Pancreas (tissue), 10 donors: ENCODE data around the gene CSMD2. TPM values are rescaled to one million over a fixed set of nuclear protein-coding genes. Genes with fewer than 3 reads are reported as not detected.

ENCODE experiments used
- ATAC-seq, 4 donors: fragments of 200-7000 bp; cut with Tn5 transposase; one replicate each; pipeline versions ENCODE4 v1.8.0 to v1.9.1; 2020; ENCODE audit warnings: mild to moderate bottlenecking in 4 of 4, moderate library complexity in 4 of 4
- DNase-seq, 6 donors: peaks; one replicate each; pipeline ENCODE4 v3.0.0-alpha.2; 2020
- FAIRE-seq: peaks from 2 replicates; lab custom pipeline; 2012; peaks lifted over from hg19 to GRCh38; lab: Jason Lieb, UNC
- H3K27ac ChIP-seq, 4 donors: fragments of 200-600 bp; sonication (generic); 1 replicate in 3 of 4; 2 replicates in 1 of 4; pipeline versions ENCODE4 v1.5.0 to v1.8.0; 2020
- H3K27me3 ChIP-seq, 4 donors: fragments of 200-600 bp; one replicate each; pipeline ENCODE4 v1.8.0; 2021
- H3K36me3 ChIP-seq, 3 donors: fragments of 200-600 bp; sonication (generic) in 1 of 3; one replicate each; pipeline versions ENCODE4 v1.5.0 to v1.8.0; 2020 to 2021
- H3K4me1 ChIP-seq, 3 donors: fragments of 200-600 bp; one replicate each; pipeline ENCODE4 v1.8.0; 2021
- H3K4me3 ChIP-seq, 4 donors: fragments of 200-600 bp; sonication (generic) in 2 of 4; one replicate each; pipeline versions ENCODE4 v1.5.0 to v1.8.0; 2020 to 2021
- H3K9me3 ChIP-seq, 4 donors: fragments of 200-600 bp; one replicate each; pipeline ENCODE4 v1.8.0; 2021
- CTCF ChIP-seq, 4 donors: fragments of 200-600 bp; sonication (generic) in 3 of 4; IDR thresholded peaks; one replicate each; pipeline versions ENCODE4 v1.5.0 to v1.8.0; 2021; ENCODE audit warnings: antibody characterized with exemption in 4 of 4
- WGBS, 2 donors: extraction: QIAGEN DNeasy Blood & Tissue Kit; methylation state at CpG; one replicate each; pipeline ENCODE4 v1.1.7; 2013; 5-methylcytosine and 5-hydroxymethylcytosine counted together
- intact Hi-C, 3 donors: fragments of 100-400 bp; cut with DNase I; formaldehyde crosslinking; loops; one replicate each; pipeline versions ENCODE4 v1.11.1 to v1.14.2; 2022
- polyA plus RNA-seq, 2 donors: library from polyadenylated mRNA; stranded (reverse); fragments of 200-250 nt; gene quantifications; one replicate each; pipeline ENCODE4 v1.2.3, GENCODE V29; 2013
- total RNA-seq, 6 donors: library from RNA; stranded (reverse); fragmentation: NEBNext Ultra II Directional in 4 of 6; extraction: Animal tissue kit (Norgen Biotek cat#: 25700) in 4 of 6; gene quantifications; one replicate each; pipeline versions ENCODE4 v1.2.1 to v1.2.4, GENCODE V29; 2021 to 2023
- donor health status: healthy with polysubstance abuse.
- donor health status: DM: no; HTN: no; CAD: no; lungs with moderate emphysema.
- donor health status: DM: no; HTN: no; CAD: no.
- donor health status: control.
- donor health status: control.
- donor health status: Bipolar disorder and iron deficiency.
- donor health status: DM: yes; HTN: yes; CAD: no.
- donor health status: DM: no; HTN: no; CAD: no.
- donor health status: DM: no; HTN: no; CAD: no.
- donor health status: DM: yes; HTN: yes; CAD: no.

Gene CSMD2
- total and polyA plus RNA-seq, 8 donors, result 0.04 to 2.0 (median 0.36) TPM

- intact Hi-C loops, result no loop called here
- no peak for ATAC-seq
- Histone ChIP-seq H3K27me3 (no peaks in the 10 kb centered on the region), H3K27ac (no peak overlapping the region), H3K4me1 (no peaks in the 10 kb centered on the region), H3K4me3 (no peak overlapping the region), H3K9me3 (no peaks in the 10 kb centered on the region), H3K36me3 (no peaks in the 10 kb centered on the region)
- TF ChIP-seq CTCF (IDR thresholded peaks at IDR 0.05), result no peak
- FAIRE-seq, result no peak
- no peak for DNase-seq
- WGBS, 2 donors, result 85 to 91% methylated on average over 4 of the region's 4 CpGs
Measured at GRCh38 chr1:33962061-33962460, 203.0 kb downstream of the CSMD2 start.

- H3K27me3 ChIP-seq, result no peaks in the 10 kb centered on the region
- no peak for FAIRE-seq
Measured at GRCh38 chr1:33960188-33960895, 204.7 kb downstream of the CSMD2 start.

GRCh38 chr1:33957854-33958253 is 207.2 kb downstream of the CSMD2 start:
- FAIRE-seq (no peak), ATAC-seq (no peak), DNase-seq (no peak)
- Histone ChIP-seq H3K27ac (no peak overlapping the region), H3K36me3 (no peaks in the 10 kb centered on the region), H3K27me3 (no peaks in the 10 kb centered on the region), H3K4me1 (no peaks in the 10 kb centered on the region), H3K9me3 (no peaks in the 10 kb centered on the region), H3K4me3 (no peak overlapping the region)
- no peak for TF ChIP-seq CTCF (IDR thresholded peaks at IDR 0.05)
- WGBS, 2 donors, result 82 to 97% methylated on average over 6 of the region's 6 CpGs
- intact Hi-C loops, result no loop called here

More at GRCh38 chr1:33960188-33960895, 204.7 kb downstream of the CSMD2 start:
- no peak for TF ChIP-seq CTCF (IDR thresholded peaks at IDR 0.05)
- 82 to 85% methylated on average over 9 of the region's 9 CpGs for WGBS, 2 donors
- Histone ChIP-seq H3K36me3 (no peaks in the 10 kb centered on the region), H3K4me1 (no peaks in the 10 kb centered on the region), H3K4me3 (no peak overlapping the region), H3K9me3 (no peaks in the 10 kb centered on the region), H3K27ac (no peak overlapping the region)
- ATAC-seq (no peak), DNase-seq (no peak)
- intact Hi-C loops, result no loop called here

- H3K4me3 ChIP-seq, result no peak overlapping the region
- no peaks in the 10 kb centered on the region for H3K9me3 ChIP-seq
- H3K4me1 ChIP-seq, result no peaks in the 10 kb centered on the region
- no peak overlapping the region for H3K27ac ChIP-seq
- no peak for DNase-seq
- H3K27me3 ChIP-seq, result no peaks in the 10 kb centered on the region
- 73 to 79% methylated on average over 14 of the region's 14 CpGs for WGBS, 2 donors
- FAIRE-seq, result no peak
- TF ChIP-seq CTCF (IDR thresholded peaks at IDR 0.05), result no peak
- ATAC-seq, result no peak
- H3K36me3 ChIP-seq, result no peaks in the 10 kb centered on the region
- intact Hi-C loops, result no loop called here
Measured at GRCh38 chr1:33955096-33955495, 209.9 kb downstream of the CSMD2 start.

- Histone ChIP-seq H3K27ac (no peak overlapping the region), H3K36me3 (no peaks in the 10 kb centered on the region), H3K4me3 (no peak overlapping the region), H3K9me3 (no peaks in the 10 kb centered on the region), H3K4me1 (no peaks in the 10 kb centered on the region), H3K27me3 (no peaks in the 10 kb centered on the region)
- DNase-seq, result no peak
- no peak for FAIRE-seq
- no peak for TF ChIP-seq CTCF (IDR thresholded peaks at IDR 0.05)
- intact Hi-C loops, result no loop called here
- no peak for ATAC-seq
- WGBS, 2 donors, result 80 to 83% methylated on average over 2 of the region's 2 CpGs
Measured at GRCh38 chr1:33949570-33949969, 215.5 kb downstream of the CSMD2 start.
